ENCODE measurements around the gene TF. TPM values are rescaled to one million over a fixed set of nuclear protein-coding genes. Genes with fewer than 3 reads are reported as not detected.

TF gene
- total RNA-seq, 1 experiment from 2014 or later: 1.7 TPM

DNA sequence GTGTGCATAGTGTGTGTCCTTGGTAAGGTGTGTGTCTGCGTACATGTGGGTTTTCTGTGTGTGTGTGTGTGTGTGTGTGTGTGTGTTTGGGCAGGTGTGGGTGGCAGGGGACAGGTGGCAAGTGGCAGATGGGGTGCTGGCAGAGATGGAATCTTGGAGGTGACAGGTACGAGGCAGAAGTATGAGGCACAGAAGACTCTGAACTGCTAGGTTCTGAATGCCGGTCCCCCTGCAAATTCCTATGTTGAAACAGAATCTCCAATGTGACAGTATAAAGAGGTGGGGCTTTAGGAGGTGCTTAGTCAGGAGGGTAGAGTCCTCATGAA is 89.2 kb downstream of the TF start:
- no peak for DNase-seq (ENCODE audit: low spot score)

DNA sequence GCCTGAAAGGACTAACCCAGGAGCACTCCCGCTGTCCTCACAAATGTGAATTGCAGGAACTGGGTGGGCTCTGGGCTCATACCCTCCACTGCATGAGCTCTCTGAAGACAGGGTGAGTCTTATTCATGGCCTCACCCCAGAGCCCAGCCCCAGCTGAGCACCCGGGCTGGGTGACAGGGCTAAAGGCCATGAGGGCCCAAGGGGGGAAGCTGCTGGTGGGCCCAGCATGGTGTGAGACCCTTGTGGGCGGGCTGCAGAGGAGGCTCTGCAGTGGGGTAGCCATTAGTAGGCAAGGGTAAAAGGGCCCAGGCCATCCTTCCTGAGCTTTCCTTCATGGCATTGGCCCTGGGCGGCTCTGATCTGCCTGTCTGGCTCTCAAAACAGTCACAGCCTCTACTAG is 89.8 kb downstream of the TF start:
- no peak for DNase-seq (ENCODE audit: low spot score)

DNA sequence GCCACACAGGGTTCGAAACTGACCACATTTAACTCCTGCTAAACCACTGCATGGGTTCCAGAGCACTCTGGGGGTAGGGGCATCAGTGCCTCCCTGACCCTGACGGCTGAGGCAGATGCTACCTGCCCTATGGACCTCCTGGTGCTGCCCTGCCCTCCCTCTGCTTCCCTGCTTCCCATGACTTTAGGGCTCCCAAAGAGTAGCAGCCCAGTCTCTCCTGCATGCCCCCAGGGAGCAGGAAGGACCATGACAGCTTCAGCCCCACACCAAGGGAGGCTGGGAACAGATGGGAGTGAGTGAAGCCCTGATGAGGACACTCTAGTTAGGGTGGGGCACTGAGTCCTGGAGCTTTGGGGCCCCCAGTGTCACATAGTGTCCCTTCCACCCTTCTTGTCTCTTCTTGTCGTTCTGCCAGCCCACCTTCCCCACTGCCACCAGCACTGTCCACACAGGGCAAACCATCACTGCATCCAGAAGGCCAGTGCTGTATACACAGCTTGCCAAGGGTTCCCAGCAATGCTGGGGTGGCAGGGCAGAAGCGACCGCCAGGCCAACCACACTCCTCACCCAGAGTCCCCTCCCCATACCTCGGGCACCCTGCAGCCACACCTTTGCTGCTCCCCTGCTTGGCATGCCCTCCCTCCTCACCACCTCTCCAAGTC is 90.4 kb downstream of the TF start:
- DNase-seq (ENCODE audit: low spot score): no peak

DNA sequence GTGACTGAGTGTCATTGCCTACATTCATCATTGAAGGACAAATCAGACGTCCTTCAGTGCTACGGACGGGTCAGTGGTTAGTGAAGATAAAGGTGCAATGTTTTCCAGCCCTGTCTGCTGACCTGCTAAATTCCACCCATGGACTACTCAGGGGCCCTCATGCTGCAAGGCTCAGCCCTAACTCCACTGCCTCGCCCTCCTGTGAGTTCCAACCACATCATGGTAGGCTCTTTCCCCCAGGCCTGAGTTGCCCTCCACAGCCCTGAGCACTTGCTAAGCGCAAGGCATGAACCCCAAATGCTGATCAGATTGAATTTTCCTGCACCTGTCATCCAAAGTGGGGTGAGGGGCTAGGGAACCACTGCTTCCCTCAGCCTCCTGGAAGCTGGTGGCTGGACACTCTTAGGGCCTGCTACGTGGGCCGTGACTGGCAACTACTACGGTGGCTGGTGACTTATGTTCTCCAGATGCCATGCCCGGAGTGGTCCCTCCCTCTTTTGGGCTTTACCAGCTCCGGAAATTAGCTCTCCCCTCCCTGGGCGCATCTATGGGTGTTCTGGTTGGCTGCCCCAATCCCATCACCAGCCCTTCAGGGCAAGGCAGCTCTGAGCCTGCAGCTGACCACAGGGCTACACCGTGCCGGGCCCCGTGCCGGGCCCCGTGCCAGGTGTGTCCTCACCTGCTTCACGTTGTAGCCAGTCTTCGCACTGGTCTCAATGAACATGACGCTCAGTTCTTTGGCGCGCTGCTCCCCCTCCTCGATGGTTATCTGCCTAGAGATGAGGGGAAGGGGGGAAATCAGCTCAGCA is 91.5 kb downstream of the TF start:
- DNase-seq (ENCODE audit: low spot score): no peak

DNA sequence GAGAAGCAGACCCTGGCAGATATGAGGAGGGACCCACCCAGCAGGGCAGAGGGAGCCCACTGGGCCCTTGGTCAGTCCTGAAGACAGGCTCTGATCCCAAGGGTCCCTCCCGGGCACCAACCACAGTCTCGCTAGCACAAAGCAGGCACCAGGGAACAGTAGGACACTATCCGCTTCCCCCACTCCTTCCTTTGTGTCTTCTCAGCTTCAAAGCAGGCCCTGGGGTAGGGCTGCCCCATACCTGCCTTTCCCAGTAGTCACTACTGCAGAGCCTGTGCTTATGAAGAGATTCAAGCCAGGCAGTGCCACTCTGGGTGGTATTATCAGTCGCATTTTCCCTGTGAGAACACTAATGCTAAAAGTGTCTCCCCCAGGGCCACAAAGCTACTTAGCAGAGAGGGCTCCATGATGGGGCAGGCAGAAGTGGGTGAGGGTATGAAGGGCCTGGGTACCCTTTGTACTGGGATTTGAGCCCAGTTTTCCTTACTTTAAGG is 92.2 kb downstream of the TF start:
- DNase-seq (ENCODE audit: low spot score): no peak

DNA sequence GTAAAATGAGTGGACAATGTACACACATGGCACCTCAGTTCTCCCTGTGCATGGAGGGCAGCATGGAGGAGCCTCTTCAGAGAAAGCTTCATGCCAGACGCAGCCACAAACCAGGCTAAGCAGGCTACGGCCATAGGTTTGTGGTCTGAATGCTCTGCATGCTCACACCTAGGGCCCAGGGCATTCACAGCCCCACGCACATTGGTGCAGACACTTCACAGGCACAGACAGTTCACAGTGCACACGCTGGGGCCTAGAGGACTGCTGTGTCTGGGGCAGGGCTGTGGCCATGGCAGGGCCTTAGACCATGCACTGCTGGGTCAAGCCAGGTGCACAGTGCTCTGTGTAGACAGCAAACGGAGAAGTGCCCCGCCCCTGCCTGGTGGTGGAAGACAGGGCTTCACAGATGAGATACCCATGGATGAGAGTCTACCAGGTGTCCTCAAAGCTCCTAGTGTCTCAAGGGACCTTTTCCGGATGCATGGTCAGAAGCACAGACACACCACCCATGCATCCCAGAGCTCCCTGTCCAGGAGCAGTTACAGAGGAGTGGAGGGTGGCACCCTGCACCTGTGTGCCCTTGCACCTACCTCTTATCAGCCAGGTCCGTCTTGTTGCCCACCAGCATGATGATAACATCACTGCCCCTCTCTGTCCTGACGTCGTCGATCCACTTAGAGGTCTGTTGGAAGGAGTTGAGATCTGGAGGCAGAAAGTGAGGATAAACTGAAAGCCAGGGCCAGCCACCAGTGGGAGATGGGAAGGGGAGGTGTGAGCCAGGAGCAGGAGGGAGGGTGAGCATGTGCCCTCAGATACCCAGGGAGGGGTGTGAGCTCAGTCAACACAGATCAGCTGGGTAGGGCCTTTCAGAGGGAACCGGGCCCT is 93.0 kb downstream of the TF start:
- no peak for DNase-seq (ENCODE audit: low spot score)

DNA sequence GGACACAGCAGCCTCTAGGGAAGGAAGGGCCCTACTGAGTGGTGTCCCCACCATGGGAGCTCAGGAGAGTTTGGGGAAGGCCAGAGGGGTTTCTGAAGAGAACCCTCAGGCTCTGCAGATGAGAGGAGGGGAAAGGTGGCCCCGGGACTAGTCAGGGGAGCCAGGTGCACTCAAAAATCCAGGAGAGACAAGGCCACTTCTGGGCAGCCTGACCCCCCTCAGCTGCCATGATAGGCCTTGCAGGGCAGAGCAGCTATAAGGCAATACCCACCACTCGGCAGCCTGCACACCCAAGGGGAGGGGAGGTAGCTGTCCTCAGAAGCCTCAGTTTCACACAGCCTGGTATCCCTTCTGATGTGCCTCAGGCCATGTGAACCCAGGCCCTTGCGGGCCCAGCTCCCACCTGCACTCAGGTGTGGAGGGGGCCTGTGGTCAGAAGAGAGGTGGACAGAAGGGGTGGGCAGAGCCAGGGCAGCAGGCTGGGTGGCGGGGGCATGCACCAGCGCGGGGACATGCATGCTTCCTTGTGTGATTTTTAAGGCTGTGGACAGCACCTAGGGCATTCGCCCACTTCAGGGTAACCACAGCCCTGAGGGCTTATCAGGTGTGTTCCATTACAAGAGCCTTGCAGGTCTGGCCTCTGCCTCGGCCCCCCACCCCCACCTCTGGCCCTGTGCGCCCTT is 94.0 kb downstream of the TF start:
- DNase-seq (ENCODE audit: low spot score): no peak

DNA sequence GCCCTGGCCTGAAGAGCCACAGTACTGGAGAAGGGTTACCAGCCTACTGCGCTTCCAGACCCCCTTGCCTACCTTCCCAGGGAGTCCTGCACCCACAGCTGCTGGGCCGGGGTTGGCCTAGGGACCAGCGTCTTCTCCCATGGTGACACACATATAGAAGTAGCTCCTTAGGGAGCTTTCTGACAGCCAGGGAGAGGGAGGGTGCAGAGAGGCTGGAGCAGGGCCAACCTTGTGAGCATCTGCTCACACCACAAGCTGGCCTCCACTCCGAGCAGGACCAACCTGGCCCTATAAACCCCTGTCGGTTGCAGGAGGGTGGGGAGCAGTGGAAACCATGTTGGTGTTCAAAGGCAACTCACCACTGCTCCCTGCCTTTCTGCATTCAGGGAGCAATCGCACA is 94.6 kb downstream of the TF start:
- DNase-seq (ENCODE audit: low spot score): no peak

DNA sequence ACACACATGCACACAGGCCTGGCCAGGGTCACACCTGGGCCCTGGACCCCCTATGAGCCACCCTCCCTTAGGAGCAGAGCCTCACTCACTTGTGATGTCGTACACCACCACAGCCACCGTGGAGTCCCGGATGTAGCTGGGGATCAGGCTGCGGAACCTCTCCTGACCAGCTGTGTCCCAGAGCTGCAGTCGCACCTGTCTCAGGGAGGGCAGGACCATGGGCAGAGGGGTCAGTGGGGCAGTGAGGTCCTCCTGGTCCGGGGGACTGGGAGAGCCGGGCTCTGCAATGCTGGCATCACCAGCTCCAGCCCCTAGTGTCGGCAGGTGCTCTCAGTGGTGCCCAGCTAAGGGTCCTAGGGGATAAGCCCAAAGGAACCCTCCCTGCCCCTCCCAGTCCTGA is 95.0 kb downstream of the TF start:
- no peak for DNase-seq (ENCODE audit: low spot score)

DNA sequence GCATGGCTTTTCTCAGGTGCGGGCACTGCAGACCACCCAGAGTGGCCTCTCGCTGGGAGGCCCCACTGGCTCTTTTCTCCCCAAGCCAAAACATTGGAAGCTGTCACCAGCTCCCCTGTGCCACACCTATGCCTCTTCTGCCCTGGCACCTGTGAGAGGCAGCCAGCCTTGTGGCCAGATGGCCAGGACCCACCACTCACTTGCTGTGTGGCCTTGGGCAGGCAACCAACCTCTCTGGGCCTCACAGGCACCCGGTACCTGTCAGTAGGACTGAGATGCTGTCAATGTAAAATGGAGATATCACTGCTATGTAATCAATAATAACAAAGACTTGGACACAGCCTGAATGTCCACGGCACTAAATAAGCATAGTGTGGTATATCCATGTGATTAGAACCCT is 96.0 kb downstream of the TF start:
- no peak for DNase-seq (ENCODE audit: low spot score)

DNA sequence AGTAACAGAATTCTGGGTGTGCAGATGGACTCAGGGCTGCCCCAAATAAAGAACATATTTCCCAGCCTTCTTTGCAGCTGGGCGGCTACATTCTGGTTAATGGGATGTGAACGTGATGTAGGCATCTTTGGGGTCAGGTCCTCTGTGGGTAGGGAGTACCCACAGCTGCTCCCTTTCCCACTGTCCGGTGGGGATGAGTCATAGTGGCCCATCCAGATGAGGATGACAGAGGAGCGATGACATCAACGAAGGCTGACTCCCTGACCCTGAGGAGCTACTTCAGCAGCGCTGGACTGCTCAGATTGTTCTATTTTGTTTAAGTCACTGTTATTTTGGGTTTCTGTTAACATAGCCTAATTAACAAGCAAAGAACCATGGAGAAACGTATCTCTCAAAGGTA is 97.4 kb downstream of the TF start:
- peak; percentile 85 for DNase-seq (ENCODE audit: low spot score)

DNA sequence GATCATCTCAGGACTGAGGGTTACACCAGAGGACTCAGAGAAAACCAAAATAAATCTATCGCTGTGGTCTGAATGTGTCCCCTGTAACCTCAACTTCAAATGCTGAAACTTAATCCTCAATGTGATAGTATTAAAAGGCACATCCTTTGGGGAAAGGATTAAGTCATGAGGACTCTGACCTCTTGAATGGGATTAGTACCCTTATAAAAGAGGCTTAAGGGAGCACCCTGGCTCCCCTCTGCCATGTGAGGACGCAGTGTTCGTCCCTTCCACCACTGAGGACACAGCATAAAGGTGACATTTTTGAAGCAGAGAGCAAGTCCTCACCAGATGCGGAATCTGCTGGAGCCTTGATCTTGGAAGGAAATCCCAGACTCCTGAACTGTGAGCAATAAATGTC is 98.9 kb downstream of the TF start:
- no peak for DNase-seq (ENCODE audit: low spot score)

Other genes with a start within 250 kb of the TF start
- 239 and 271 TPM in 2 replicates for gene CDV3, start 172.7 kb upstream of the TF start, total RNA-seq (2014; rRNA removed; shearing (Covaris generic))
- gene TOPBP1, start 84.5 kb upstream of the TF start, total RNA-seq (2014; rRNA removed; shearing (Covaris generic)): 70.8 and 73.0 TPM in 2 replicates
- gene SRPRB, start 59.4 kb downstream of the TF start, total RNA-seq (2014; rRNA removed; shearing (Covaris generic)): 96.0 and 107 TPM in 2 replicates
- 0.33 and 1.3 TPM in 2 replicates for gene RAB6B, start 149.5 kb downstream of the TF start, total RNA-seq (2014; rRNA removed; shearing (Covaris generic))